Upper lobe of left lung (tissue), 4 donors: ENCODE measurements around the gene ACP5.
A peak's percentile ranks its signal among the peaks of the same experiment; 100 is the strongest.

Experiments
- CTCF ChIP-seq, 6 experiments: fragments of 450-650 bp in 4 of 6; fragments of 200-600 bp in 2 of 6; sonication (generic) in 2 of 6; IDR thresholded peaks; one replicate each; pipeline ENCODE4 v1.5.1; 2016 to 2019; ENCODE audit warnings: antibody characterized with exemption in 6 of 6
- EP300 ChIP-seq, 4 donors: sonication (generic); formaldehyde crosslinking; IDR thresholded peaks; one replicate each; pipeline ENCODE4 v1.5.1; 2017; ENCODE audit warnings: antibody characterized with exemption in 4 of 4, control low read depth in 2 of 4
- POLR2A ChIP-seq, 4 donors: fragments of 450-650 bp; IDR thresholded peaks; one replicate each; pipeline ENCODE4 v1.5.1; 2016 to 2017; ENCODE audit warnings: antibody characterized with exemption in 4 of 4, mild to moderate bottlenecking in 2 of 4
- POLR2AphosphoS5 ChIP-seq, 2 donors: sonication (generic); formaldehyde crosslinking; IDR thresholded peaks; one replicate each; pipeline ENCODE4 v1.5.1; 2017; ENCODE audit warnings: antibody characterized with exemption in 2 of 2

DNA sequence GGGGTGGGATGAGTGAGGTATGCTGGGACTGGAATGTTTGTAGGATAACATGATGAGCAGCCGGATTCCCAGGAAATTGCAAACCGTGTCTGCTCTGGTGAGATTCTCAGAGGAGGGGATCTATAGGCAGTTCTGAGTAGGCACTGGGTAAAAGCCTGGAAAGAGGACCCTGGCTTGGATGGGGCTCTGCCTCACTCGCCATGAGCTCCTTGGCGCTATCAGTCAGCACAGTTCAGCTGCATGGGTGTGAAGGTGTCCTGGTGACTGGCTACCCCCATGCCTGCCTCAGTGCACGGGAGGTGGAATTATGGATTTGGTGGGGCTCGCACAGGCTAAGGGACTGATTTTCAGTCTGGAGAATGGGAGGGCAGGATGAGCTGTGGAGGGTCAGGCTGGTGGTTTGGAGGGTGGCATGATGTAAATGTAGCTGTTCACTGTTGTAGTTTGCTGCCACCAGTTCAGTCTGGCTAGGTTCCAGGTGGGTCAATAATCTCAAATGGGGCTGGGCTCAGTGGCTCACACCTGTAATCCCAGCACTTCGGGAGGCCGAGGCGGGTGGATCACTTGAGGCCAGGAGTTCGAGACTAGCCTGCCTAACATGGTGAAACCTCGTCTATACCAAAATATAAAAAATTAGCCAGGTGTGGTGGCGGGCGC is 10.7 kb upstream of the ACP5 start:
- peak in 1 of 6 experiments; percentile 7 for TF ChIP-seq CTCF (IDR thresholded peaks at IDR 0.05)
- TF ChIP-seq POLR2AphosphoS5 (IDR thresholded peaks at IDR 0.05), result no peak
- no peak for TF ChIP-seq POLR2A (IDR thresholded peaks at IDR 0.05)
- no peak for TF ChIP-seq EP300 (IDR thresholded peaks at IDR 0.05)
